ENCODE measurements around the gene LAMA3. TPM values are rescaled to one million over a fixed set of nuclear protein-coding genes. Genes with fewer than 3 reads are reported as not detected.

LAMA3 gene
- total RNA-seq, 2 donors from 2014 or later: 5.0 to 6.4 TPM

- TF ChIP-seq, protein P1, sequence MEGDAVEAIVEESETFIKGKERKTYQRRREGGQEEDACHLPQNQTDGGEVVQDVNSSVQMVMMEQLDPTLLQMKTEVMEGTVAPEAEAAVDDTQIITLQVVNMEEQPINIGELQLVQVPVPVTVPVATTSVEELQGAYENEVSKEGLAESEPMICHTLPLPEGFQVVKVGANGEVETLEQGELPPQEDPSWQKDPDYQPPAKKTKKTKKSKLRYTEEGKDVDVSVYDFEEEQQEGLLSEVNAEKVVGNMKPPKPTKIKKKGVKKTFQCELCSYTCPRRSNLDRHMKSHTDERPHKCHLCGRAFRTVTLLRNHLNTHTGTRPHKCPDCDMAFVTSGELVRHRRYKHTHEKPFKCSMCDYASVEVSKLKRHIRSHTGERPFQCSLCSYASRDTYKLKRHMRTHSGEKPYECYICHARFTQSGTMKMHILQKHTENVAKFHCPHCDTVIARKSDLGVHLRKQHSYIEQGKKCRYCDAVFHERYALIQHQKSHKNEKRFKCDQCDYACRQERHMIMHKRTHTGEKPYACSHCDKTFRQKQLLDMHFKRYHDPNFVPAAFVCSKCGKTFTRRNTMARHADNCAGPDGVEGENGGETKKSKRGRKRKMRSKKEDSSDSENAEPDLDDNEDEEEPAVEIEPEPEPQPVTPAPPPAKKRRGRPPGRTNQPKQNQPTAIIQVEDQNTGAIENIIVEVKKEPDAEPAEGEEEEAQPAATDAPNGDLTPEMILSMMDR (IDR thresholded peaks at IDR 0.05): no peak
- Histone ChIP-seq H3K27ac (no peak overlapping the region), H3K9me3 (no peaks in the 10 kb centered on the region), H3K27me3 (no peaks in the 10 kb centered on the region), H3K4me1 (no peaks in the 10 kb centered on the region), H3K36me3 (no peaks in the 10 kb centered on the region), H3K4me3 (no peak overlapping the region)
- no peak for DNase-seq (ENCODE audit: low spot score)
These were observed 54.6 kb downstream of the LAMA3 start for GRCh38 chr18:23743733-23744333.

GRCh38 chr18:23745366-23745765 lies 56.1 kb downstream of the LAMA3 start:
- TF ChIP-seq, protein P1 (IDR thresholded peaks at IDR 0.05): no peak
- DNase-seq (ENCODE audit: low spot score): no peak
- H3K9me3 ChIP-seq: no peaks in the 10 kb centered on the region

GRCh38 chr18:23746851-23747250 lies 57.6 kb downstream of the LAMA3 start:
- no peaks in the 10 kb centered on the region for H3K27me3 ChIP-seq
- no peaks in the 10 kb centered on the region for H3K4me1 ChIP-seq
- no peaks in the 10 kb centered on the region for H3K36me3 ChIP-seq
- no peak for DNase-seq (ENCODE audit: low spot score)
- TF ChIP-seq, protein P1 (IDR thresholded peaks at IDR 0.05): no peak
- H3K27ac ChIP-seq: no peak overlapping the region
- H3K4me3 ChIP-seq: no peak overlapping the region
- H3K9me3 ChIP-seq: no peaks in the 10 kb centered on the region

More at GRCh38 chr18:23745366-23745765, 56.1 kb downstream of the LAMA3 start:
- no peaks in the 10 kb centered on the region for H3K4me1 ChIP-seq
- H3K27ac ChIP-seq: no peak overlapping the region
- H3K27me3 ChIP-seq: no peaks in the 10 kb centered on the region
- H3K4me3 ChIP-seq: no peak overlapping the region
- H3K36me3 ChIP-seq: no peaks in the 10 kb centered on the region

DNA sequence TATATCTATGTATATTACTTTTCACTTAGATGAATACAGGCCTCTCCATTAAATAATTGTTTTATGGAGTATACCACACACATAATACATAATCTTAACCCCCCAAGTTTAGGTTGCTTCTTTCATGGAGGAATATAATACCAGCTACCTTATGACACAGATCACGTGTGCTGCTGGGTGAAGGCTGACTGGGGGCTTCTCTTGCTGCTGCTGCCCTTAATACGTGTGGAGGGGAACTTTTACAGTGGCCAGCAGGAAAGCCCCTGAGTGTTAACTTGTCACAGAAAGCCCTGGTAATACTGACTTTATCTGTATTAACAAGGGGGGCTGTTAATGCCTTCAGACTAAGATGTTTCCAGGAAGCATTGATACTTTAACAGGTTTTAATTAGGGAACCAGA lies 63.1 kb downstream of the LAMA3 start:
- DNase-seq (ENCODE audit: low spot score): no peak
- no peaks in the 10 kb centered on the region for H3K27me3 ChIP-seq

GRCh38 chr18:23752796-23753195 lies 63.5 kb downstream of the LAMA3 start:
- Histone ChIP-seq H3K27ac (no peak overlapping the region), H3K4me1 (no peaks in the 10 kb centered on the region), H3K27me3 (no peaks in the 10 kb centered on the region), H3K36me3 (no peaks in the 10 kb centered on the region), H3K4me3 (no peak overlapping the region), H3K9me3 (no peaks in the 10 kb centered on the region)
- TF ChIP-seq, protein P1 (IDR thresholded peaks at IDR 0.05): no peak
- no peak for DNase-seq (ENCODE audit: low spot score)

More for the DNA sequence above, 63.1 kb downstream of the LAMA3 start:
- no peaks in the 10 kb centered on the region for H3K9me3 ChIP-seq
- no peaks in the 10 kb centered on the region for H3K4me1 ChIP-seq
- no peak overlapping the region for H3K27ac ChIP-seq
- no peaks in the 10 kb centered on the region for H3K36me3 ChIP-seq
- TF ChIP-seq, protein P1 (IDR thresholded peaks at IDR 0.05): no peak
- no peak overlapping the region for H3K4me3 ChIP-seq

All from right atrium auricular region (tissue), 2 donors.